Stimulated activated CD8-positive, alpha-beta memory T cell treated with anti-CD3 and anti-CD28 coated beads, Interleukin-2, amount 100 ng/mL, for 48 hours (primary cell): ENCODE results near the gene PACSIN3.

Experiments
- DNase-seq, 2 donors: peaks; one replicate each; pipeline ENCODE4 v3.0.0-alpha.2; 2020; ENCODE audit warnings: low read depth in 2 of 2

PACSIN3 gene

GRCh38 chr11:47176328-47177228, 9.7 kb downstream of the PACSIN3 start, which contains the start of gene ARFGAP2:
Gene ARFGAP2 (minus strand): TSS chr11:47176879. CDS start chr11:47176853, 26 bp downstream.
- peak; percentile 92 to 98 for DNase-seq

DNA sequence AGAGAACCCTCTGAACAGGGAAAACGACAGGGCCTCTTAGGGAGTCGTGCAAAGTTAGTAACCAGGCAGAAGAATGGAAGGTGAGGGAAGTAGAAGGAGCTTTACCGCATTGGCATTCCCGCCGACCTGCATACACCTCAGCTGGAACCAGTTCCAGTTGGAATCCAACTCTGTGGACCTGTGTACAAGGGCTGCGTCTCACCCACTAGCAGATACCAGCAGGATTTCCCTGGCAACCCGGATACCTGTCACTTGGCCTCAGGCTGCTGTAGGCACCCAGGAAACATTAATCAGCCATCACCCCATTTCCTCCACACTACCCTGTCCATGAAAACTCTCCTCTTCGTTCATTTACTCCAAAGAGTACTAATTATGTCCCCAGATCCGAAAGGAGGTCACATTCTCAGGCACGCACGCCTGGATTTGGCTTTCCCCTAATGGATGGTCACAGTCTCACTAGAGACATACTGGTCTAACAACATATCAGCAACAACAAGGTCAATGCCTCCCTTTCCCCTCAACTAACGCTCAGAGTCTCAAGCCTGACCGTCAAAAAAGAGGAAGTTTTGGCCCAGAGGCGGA, 10.4 kb downstream of the PACSIN3 start:
- DNase-seq, result no peak

GRCh38 chr11:47172740-47173336, 13.4 kb downstream of the PACSIN3 start:
- DNase-seq, result no peak

DNA sequence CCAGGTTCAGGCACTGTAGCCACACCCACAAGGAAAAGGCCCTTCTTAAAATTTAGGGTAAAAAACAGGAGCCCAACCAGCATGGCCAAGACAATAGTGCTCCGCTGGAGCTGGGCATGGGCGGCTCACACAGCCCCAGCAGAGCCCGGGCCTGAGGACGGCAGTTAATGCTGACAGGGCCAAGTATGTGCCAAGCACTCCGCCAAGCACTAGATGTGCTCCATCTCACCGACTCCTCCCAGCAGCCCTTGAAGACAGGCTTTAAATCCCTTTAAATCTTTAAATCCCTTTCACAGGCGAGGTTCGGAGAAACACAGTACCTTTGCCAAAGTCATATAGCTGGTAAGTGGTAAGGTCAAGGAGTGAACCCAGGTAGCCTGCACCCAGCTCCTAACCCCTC, 14.4 kb downstream of the PACSIN3 start:
- DNase-seq, result no peak

DNA sequence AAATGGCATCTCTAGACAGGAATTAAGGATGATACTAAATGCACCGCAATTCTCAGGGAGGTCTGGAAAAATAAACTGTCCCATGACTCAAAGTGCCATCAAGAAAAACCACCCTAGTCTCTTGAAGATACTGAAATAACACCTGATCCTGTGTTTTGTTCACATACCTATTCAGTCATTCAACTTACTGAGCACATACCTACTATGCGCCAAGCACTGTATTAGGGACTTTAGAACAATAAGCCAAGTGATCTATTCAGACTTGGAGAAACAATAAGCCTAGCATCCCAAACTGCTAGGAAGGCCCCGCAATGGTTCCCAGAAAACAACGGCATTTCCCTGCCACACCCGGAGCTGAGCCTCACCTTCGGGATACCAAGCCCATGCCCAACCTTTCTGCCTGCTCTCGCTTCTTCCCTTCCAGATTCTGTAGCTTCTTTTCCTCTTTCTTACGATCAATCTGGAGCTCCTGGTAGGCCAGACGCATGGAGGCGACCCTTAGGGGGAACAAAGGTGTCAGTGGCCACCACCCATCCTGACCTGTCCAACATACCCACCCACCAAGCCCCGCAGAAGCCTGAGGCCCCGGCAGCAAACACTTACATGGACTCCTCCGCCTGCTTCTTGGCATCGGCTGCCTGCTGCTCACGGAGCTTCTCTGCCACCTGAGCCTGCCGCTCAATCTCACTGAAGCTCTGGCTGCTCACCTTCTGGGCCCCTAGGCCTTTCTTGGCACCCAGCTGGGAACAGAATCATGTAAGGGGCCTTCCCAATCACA, 15.0 kb downstream of the PACSIN3 start:
- no peak for DNase-seq

DNA sequence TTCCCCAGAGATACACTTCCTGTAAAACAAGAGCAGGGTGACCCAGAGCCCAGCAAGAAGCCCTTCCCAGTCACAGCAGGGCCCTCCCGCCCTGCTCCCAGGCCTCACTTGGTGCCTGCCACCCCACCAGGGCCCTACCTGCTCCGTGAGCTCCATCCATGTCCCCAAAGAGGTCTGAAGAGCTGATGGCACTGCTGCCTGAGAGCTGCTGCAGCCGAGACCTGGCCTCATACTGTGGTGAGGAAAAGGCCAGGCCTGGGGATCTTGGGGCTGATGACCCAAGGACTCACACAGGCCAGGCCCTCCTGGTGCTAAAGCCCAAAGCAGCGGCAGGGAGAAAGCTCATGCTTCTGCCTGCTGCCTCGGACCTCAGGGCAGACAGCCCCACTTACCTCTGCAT, 19.9 kb downstream of the PACSIN3 start:
- DNase-seq, result no peak

DNA sequence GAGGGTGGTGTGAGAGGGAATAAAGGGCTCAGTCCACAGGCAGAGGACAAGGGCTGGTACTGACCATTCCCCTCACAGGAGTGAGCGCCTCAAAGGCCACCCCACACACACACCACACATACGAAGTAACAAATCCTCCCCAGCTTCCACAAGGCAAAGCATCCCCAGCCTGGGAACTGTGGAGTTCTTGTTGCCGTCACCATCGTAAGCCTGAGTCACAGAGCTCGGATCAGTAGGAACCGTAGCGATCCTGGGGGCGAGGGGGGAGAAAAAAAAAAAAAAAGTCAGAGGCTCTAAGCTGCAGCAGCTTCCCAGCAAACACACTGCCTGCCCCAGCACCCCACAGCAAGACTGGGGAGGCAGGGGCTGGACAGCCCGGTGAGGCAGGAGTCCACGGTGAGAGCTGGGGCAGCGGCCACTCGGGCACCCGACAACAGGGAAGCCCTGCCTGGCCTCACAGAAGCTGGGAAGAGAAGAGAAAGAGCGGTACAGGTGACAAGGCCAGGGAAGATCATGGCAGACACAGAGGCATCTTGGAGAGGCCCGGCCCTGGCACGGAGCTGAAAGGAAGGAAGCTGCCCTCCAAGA, 20.9 kb downstream of the PACSIN3 start:
- DNase-seq, result no peak

DNA sequence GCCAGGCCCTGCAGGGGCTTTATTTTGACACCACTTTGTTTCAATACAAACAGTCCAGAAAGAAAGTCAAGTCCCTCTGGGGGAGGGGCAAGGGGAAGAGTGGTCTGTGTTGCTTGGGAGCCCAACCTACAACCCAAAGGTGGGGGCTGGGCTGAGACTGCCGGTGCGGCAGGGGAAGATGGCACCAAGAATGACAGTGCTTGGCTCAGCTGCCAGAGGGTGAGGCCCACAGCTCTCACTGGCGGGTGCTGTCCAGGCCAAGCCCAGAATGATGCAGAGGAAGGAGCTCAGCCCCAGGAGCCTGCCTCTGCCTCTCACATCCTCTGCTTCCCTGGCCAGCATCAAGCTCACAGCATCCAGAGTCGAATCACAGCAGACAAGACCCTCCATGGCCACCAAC, 21.9 kb downstream of the PACSIN3 start:
- DNase-seq, result no peak

GRCh38 chr11:47163898-47164297, 22.3 kb downstream of the PACSIN3 start:
- no peak for DNase-seq

DNA sequence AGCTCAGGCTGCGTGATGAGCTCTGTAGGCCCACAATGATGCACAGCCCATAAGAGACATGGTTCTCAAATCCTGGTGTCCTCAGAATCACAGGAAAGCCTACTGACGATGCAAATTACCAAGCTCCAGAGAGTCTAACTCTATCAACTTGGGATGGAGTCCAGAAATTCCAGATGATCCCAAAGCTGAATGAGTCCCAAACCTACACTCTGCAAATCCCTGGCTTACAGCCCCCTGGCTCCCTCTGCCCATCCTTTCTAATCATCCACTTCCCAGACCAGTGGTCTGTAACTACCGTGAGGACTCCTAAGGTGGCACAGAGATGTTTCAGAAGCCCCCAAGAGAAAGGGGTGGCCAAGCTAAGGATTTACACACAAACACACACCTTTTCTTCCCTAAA, 23.0 kb downstream of the PACSIN3 start:
- no peak for DNase-seq

DNA sequence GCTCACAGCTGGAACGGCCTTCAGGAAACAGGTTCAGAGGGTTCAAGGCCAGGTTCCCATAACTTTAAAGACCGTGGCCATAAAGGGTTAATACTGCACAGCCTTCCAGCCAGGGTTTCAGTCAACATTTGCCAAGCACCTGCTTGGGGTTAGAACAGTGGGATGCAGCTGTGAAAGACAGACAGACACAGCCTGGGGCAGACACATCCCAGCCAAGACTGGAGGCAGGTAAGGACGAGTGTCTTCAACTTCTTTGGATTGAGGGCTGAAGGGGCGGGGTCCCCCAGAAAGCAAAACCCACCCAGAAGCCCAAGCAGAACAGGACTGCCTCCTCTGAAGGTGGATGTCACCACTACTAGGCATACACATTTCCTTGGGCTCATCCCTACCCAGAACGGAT, 23.8 kb downstream of the PACSIN3 start:
- DNase-seq, result no peak

DNA sequence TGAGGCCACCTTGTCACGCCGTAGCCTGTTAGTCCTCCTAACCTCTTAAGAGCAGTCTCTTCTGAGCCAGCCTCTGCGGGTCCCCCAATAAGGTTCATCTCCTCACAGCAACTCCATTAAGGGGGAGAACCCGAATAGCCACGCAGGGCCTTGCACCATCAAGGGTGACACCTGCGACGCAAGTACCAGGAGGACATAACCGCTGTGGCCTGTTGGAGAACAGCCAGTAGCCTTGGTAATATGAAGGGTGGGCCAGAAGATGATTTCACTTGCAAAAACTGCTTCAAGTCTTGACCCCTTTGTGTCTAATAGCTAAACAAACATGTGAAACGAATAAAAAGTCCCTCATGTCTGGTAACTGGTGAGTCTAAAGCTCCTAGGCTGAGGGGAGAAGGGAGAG, 24.3 kb downstream of the PACSIN3 start:
- DNase-seq, result no peak

DNA sequence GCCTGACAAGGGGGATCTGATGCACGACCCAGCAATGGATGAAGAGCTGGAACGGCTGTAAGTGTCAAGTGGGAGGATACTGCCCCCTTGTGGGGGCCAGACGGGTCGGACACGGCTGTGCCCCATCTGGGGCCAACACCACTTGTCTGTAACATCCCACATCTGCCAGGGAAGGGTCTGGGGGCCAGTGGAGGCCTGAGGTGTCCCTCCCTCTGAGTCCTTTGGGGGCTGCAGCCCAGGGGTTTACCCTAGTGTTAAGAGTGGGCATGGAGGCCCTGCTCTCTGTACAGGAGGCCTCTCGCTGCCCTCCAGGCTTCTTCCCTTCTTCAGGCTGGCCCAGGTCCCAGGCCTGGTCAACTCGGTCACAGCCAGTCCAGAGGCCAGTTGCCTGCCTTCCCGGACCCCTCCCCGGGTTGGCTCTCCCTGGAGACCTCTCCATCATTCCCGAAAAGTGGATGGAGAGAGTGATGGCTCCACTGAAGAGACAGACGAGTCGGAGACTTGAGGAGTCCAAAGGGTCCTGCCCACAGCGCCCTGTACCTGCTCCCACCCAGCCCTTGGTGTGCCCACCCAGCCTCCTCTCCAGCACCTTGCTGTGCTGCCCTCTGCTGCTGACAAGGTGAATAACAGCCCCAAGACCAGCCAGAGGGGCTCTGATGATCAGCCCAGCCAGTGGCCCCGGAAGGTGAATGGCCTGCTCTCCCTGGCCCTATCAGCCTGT, 24.9 kb downstream of the PACSIN3 start:
- DNase-seq, result peak in 1 of 2 donors; percentile 40

- DNase-seq, result no peak
These were observed 25.5 kb downstream of the PACSIN3 start for GRCh38 chr11:47160753-47161133.

GRCh38 chr11:47158242-47158641, 28.0 kb downstream of the PACSIN3 start:
- no peak for DNase-seq

DNA sequence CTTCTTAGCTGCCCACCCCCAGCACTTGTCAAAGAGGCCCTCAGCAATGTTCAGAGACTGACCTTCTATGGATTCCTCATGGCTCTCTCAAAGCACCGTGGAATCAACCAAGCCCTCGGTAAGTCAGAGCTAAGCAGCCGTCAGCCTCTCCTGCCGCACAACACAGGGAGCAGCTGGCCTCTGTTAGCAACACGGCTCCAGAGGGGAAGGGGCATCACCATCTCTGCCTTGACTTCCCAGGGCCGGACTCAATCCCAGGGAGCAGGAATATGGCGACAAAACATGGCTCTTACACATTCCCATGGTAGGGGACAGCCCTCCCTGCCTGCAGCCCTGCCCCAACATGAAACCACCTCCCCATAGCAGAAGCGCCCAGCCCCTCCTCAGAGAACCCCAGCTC, 28.4 kb downstream of the PACSIN3 start:
- no peak for DNase-seq

DNA sequence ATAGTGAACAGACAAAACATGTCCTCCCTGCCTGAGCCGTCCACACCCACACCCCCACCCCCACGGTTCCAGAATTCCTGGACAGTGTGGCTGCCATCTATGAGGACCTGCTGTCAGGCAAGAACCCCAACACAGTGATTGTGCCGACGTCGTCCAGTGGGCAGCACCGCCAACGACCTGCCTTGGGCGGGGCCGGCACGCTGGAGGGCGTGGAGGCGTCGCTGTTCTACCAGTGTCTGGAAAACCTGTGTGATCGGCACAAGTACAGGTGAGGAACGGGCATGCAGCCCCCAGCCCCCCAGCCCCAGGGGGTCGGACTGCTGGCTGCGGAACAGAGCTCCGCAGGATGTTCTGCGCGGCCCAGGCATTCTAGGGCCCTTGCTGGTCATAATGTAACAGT, 29.3 kb downstream of the PACSIN3 start:
- DNase-seq, result no peak

DNA sequence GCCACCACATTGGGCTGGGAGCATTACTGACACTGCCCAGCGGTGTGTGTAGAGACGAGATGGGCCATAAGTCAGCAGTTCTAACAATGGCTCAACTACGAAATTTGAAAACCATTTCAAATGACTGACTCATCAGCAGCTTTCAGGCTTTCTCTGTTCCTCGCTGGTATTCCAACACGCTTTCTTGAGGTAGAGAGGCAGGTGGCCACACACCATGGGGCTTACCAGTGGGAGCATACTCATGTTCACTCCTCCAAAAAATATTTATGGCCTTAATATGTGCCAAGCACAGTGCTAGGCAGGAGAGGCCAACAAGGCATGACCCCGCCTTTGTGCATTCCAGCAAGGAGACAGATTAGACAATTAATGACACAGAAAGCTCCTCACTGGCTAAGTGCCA, 29.9 kb downstream of the PACSIN3 start:
- no peak for DNase-seq

DNA sequence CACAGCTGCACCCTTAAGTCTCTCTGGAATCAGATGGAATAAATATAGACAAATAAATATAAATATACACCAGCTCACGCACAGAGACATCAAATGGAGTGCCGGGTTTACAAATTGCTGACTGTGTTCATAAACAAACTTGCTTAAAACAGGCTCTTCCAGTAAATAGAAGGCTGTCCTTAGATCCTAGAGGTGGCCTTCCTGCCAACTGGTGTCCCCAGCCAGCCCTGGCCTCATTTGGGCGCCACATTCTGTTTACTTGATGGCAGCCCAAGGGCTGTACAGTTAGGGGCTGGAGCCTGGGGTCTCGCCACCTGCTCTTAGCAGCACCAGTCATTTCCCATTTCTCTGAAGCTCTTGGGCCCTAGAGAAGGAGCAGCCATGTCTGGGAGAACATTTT, 30.4 kb downstream of the PACSIN3 start:
- DNase-seq, result no peak

DNA sequence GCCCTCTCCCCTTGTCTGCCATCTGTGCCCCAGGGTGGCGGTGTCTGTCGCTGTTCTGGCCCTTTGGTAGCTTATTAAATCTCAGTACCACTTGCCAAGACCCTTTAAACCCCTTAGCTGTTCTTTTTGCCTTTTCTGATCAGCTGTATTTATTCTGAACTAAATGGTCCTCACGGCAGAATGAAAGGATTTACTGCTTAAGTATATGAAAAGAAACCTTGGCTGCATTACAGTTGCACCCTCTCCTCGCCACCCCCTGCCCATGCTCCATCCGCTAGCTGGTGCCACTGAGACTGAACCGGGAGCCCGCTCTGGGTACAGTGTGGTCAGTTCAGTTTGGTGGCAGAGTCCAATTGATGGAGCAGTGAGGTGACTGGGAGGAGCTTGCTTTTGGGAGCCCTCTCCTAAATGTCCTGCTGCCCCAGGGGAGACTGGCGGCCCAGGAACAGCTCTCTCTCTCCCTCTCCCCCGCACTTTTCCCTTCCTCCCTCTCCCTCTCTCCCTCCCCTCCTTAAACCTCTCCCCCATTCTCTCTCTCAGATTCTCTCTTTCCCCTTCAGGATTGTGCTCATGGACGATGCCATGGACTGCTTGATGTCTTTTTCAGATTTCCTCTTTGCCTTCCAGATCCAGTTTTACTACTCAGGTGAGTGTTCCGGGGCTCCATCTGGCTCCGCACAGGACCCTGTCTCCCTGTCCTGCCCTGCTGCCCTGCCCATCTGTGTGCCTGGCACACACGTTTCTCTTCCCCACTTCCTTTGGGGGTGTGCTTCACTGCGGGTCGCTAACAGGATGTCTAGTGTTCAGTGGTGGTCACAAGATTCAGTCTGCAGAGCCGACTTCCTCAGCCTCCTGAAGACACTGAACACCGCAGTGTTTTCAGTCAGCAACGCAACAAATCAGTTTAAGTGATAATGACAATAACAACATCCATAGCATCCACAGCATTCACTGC, 31.3 kb downstream of the PACSIN3 start:
- DNase-seq, result no peak
